Gastrocnemius medialis (tissue), 4 donors: ENCODE data around the gene KRTAP27-1.

Source experiments
- POLR2A ChIP-seq, 2 donors: fragments of 450-650 bp; IDR thresholded peaks; one replicate each; pipeline ENCODE4 v1.6.1; 2017; ENCODE audit warnings: antibody characterized with exemption in 2 of 2, mild to moderate bottlenecking in 2 of 2, moderate library complexity in 2 of 2
- TF ChIP-seq, protein P1 (sequence below), 5 experiments: fragments of 450-650 bp in 3 of 5; fragments of 200-600 bp in 2 of 5; sonication (generic) in 2 of 5; IDR thresholded peaks in 4 of 5; conservative IDR thresholded peaks in 1 of 5; 1 replicate in 4 of 5; 2 replicates in 1 of 5; pipeline ENCODE4 v1.5.1; 2016 to 2019; ENCODE audit warnings: antibody characterized with exemption in 5 of 5, mild to moderate bottlenecking in 3 of 5, moderate library complexity in 3 of 5

DNA sequence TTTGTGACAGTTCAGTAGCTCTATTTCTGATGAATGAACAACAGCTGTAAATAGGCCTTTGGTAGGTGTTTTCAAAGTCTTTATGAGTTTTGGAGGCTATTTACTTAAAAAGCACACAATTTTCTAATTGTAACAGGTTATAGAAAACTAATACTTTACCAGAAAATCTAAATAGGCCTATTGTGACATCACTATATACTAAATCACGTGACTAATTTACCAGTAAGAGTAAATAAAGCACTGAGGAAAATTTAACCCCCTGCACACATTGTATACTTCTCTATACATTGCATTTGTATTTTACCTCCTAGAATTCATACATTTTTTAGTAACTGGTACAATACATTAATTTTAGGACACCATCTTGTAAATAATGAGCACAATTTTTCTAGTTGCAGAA, 32.4 kb downstream of the KRTAP27-1 start:
- no peak for TF ChIP-seq POLR2A (IDR thresholded peaks at IDR 0.05)
- TF ChIP-seq, protein P1, sequence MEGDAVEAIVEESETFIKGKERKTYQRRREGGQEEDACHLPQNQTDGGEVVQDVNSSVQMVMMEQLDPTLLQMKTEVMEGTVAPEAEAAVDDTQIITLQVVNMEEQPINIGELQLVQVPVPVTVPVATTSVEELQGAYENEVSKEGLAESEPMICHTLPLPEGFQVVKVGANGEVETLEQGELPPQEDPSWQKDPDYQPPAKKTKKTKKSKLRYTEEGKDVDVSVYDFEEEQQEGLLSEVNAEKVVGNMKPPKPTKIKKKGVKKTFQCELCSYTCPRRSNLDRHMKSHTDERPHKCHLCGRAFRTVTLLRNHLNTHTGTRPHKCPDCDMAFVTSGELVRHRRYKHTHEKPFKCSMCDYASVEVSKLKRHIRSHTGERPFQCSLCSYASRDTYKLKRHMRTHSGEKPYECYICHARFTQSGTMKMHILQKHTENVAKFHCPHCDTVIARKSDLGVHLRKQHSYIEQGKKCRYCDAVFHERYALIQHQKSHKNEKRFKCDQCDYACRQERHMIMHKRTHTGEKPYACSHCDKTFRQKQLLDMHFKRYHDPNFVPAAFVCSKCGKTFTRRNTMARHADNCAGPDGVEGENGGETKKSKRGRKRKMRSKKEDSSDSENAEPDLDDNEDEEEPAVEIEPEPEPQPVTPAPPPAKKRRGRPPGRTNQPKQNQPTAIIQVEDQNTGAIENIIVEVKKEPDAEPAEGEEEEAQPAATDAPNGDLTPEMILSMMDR (IDR thresholded peaks at IDR 0.05 in 4 of 5, conservative IDR thresholded peaks at IDR 0.05 in 1 of 5) = no peak
